A673 (cell line): Measurements from ENCODE around the gene NEURL1B. TPM values are rescaled to one million over a fixed set of nuclear protein-coding genes. Genes with fewer than 3 reads are reported as not detected.

Experiments used
- BruUV-seq: library from RNA; stranded (reverse); fragments of 400-500 nt; replicated peaks from 2 replicates; lab custom pipeline; 2021; lab: Mats Ljungman, UMichigan
- CTCF ChIA-PET: fragments of 300-600 bp; sonication (Branson Sonifier 250); formaldehyde crosslinking; loops from one replicate; lab custom pipeline; 2022; ENCODE audit warnings: antibody characterized with exemption; lab: Charles Lee
- POLR2A ChIA-PET: fragments of 300-600 bp; sonication (Branson Sonifier 250); formaldehyde crosslinking; loops from one replicate; lab custom pipeline; 2022; ENCODE audit warnings: antibody characterized with exemption; ENCODE audit not compliant: low non-redundant PET; lab: Charles Lee
- DNase-seq: peaks from one replicate; pipeline ENCODE4 v3.0.0-alpha.2; 2015; ENCODE audit warnings: low spot score
- H3K27ac ChIP-seq: fragments of 200-600 bp; sonication (generic); 2 replicates; pipeline ENCODE4 v1.5.1; 2016; ENCODE audit warnings: mixed run types, low read depth, mild to moderate bottlenecking, mixed read lengths, antibody characterized with exemption, low read length; ENCODE audit not compliant: poor library complexity, severe bottlenecking
- H3K27me3 ChIP-seq: fragments of 200-600 bp; sonication (generic); replicated peaks from 2 replicates; pipeline ENCODE4 v1.6.1; 2017; ENCODE audit warnings: mixed run types, low read depth, mild to moderate bottlenecking, mixed read lengths, antibody characterized with exemption, low read length; ENCODE audit not compliant: insufficient read depth, poor library complexity
- H3K36me3 ChIP-seq: fragments of 200-600 bp; sonication (generic); 2 replicates; pipeline ENCODE4 v1.6.1; 2016; ENCODE audit warnings: mixed run types, mild to moderate bottlenecking, mixed read lengths, antibody characterized with exemption, low read length; ENCODE audit not compliant: insufficient read depth, poor library complexity, severe bottlenecking
- H3K4me1 ChIP-seq: fragments of 200-600 bp; sonication (generic); 2 replicates; pipeline ENCODE4 v1.6.1; 2017; ENCODE audit warnings: mixed run types, mild to moderate bottlenecking, mixed read lengths, antibody characterized with exemption, low read length; ENCODE audit not compliant: insufficient read depth, poor library complexity, severe bottlenecking
- H3K4me3 ChIP-seq: fragments of 200-600 bp; sonication (generic); 2 replicates; pipeline ENCODE4 v1.5.1; 2016; ENCODE audit warnings: low read depth, mixed run types, mild to moderate bottlenecking, mixed read lengths, low read length; ENCODE audit not compliant: poor library complexity, severe bottlenecking
- H3K9me3 ChIP-seq: fragments of 200-600 bp; sonication (generic); 2 replicates; pipeline ENCODE4 v1.6.1; 2016; ENCODE audit warnings: mixed run types, low read depth, mild to moderate bottlenecking, mixed read lengths, antibody characterized with exemption, low read length; ENCODE audit not compliant: poor library complexity, severe bottlenecking
- CTCF ChIP-seq: fragments of 300-800, 200-600 bp; sonication (generic); conservative IDR thresholded peaks from 2 replicates; pipeline ENCODE4 v1.5.1; 2017; ENCODE audit warnings: low read depth, mild to moderate bottlenecking, antibody characterized with exemption, low read length, moderate library complexity, mixed read lengths
- EZH2 ChIP-seq: fragments of 200-600 bp; sonication (generic); IDR thresholded peaks from 2 replicates; pipeline ENCODE4 v1.6.1; 2017; ENCODE audit warnings: borderline replicate concordance, low read depth, mild to moderate bottlenecking, mixed read lengths, antibody characterized with exemption, low read length; ENCODE audit not compliant: poor library complexity, severe bottlenecking
- intact Hi-C: fragments of 100-400 bp; cut with micrococcal nuclease; formaldehyde crosslinking; loops from one replicate; pipeline ENCODE4 v1.10.0; 2022; ENCODE audit not compliant: unreplicated experiment
- total RNA-seq: library from RNA; stranded (reverse); gene quantifications from 2 replicates; pipeline ENCODE4 v1.2.3, GENCODE V29; 2021

NEURL1B gene
- total RNA-seq, 1 experiment from 2014 or later = 5.1 TPM

GRCh38 chr5:172644711-172645110 is 3.6 kb downstream of the NEURL1B start:
- Histone ChIP-seq H3K4me1 (peaks cover 6% of the 10 kb centered on the region), H3K9me3 (no peaks in the 10 kb centered on the region), H3K27ac (no peak overlapping the region), H3K4me3 (no peak overlapping the region), H3K36me3 (no peaks in the 10 kb centered on the region), H3K27me3 (no peaks in the 10 kb centered on the region)
- BruUV-seq = no TSS peak
- intact Hi-C loops = no loop called here
- no peak for TF ChIP-seq CTCF
- TF ChIP-seq EZH2 = no peak
- CTCF ChIA-PET = no interaction called here
- POLR2A ChIA-PET = no interaction called here
- DNase-seq = no peak

GRCh38 chr5:172645271-172646055 is 4.4 kb downstream of the NEURL1B start:
- no peaks in the 10 kb centered on the region for H3K27me3 ChIP-seq
- peaks cover 5% of the 10 kb centered on the region for H3K4me1 ChIP-seq
- ChIA-PET CTCF (no interaction called here), POLR2A (no interaction called here)
- TF ChIP-seq EZH2 = no peak
- no peak for TF ChIP-seq CTCF
- H3K4me3 ChIP-seq = no peak overlapping the region
- H3K36me3 ChIP-seq = no peaks in the 10 kb centered on the region
- no peak for DNase-seq
- no TSS peak for BruUV-seq
- H3K9me3 ChIP-seq = no peaks in the 10 kb centered on the region
- H3K27ac ChIP-seq = no peak overlapping the region
- intact Hi-C loops = no loop called here

- H3K36me3 ChIP-seq = no peaks in the 10 kb centered on the region
- intact Hi-C loops = no loop called here
- no peaks in the 10 kb centered on the region for H3K4me1 ChIP-seq
- no peak for DNase-seq
- H3K4me3 ChIP-seq = no peak overlapping the region
- ChIA-PET CTCF (no interaction called here), POLR2A (no interaction called here)
- TF ChIP-seq EZH2 (no peak), CTCF (no peak)
- no TSS peak for BruUV-seq
- no peaks in the 10 kb centered on the region for H3K9me3 ChIP-seq
- H3K27ac ChIP-seq = no peak overlapping the region
- no peaks in the 10 kb centered on the region for H3K27me3 ChIP-seq
Measured at GRCh38 chr5:172646716-172647285, 5.7 kb downstream of the NEURL1B start.
